Measurements from ENCODE around the gene INMT.

DNA sequence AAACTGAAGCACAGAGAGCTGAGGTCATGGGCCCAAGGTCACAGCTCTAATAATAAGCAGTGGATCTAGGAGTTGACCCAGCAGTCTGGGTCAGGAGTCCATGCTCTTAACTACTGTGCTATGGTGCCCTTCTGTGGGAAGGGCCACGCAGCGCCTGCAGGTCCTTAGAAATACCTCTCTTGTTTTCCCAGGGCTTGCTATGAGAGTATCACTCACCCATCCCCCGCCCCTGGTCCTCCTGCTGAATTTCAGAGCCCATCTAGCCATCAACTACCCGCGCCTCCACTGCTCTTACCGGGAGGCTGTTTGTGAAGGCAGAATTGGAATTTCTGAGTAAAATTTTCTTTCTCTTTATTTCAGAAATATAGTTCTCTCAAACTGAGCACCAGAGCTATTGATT, 42.4 kb upstream of the INMT start:
- no peak for TF ChIP-seq CTCF (IDR thresholded peaks at IDR 0.05; ENCODE audit: low read depth, low read length, poor library complexity, severe bottlenecking)
- TF ChIP-seq EZH2phosphoT487 (IDR thresholded peaks at IDR 0.05; ENCODE audit: borderline replicate concordance, low read length): no peak

All from DOHH2 (cell line).